Amygdala (tissue), 56 donors: ENCODE data around the gene NINJ2.
"Not testable (repeated sequence)": the region's sequence is repeated elsewhere in the genome, so short reads cannot be mapped to it uniquely, and the experiment has no call there.

Experiments used
- DNase-seq, 56 donors: peaks; one replicate each; lab custom pipeline; 2025; lab: John Stamatoyannopoulos, UW

NINJ2 gene

DNA sequence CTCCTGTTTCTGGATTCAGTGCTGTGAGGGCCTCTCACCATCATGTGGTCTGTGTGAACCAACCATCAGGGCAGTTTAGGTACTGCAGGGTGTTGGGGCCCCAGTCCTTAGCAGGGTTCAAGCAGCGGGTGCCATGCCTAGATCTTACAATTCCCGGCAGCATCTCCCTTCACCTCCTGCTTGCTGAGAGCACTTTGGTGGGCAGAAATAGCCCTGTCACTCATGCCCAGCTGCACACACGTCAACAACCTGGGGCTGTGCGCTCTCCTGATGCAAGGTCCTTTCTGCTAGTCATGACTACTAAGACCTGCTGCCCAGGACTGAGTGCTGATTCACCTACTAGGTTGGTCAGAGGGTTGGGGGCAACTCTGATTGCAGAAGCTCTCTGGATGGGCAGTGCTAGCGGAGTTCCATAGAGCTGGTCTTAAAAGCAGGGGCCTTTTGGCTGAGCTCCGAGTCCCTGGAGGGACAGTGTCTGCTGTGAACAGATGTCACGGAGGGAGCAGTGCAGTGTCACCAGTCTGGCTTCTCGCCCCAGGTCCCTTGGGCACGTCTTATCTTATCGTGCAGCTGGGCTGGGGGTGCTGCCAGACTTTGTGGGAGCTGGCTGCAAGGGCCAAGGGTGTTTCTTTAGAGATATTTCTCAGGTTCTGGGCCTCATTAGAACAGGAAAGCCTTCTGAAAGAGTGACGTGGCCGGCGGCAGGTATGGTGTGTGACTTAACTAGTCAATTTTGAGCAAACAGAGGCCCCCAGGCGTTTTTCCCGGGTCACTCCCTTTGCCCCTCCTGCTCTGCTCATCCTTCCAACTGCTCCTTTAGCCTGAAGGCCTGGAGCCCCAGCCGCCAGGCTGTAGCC lies 71.8 kb downstream of the NINJ2 start:
- peak in 1 of 56 donors; percentile 31 for DNase-seq

DNA sequence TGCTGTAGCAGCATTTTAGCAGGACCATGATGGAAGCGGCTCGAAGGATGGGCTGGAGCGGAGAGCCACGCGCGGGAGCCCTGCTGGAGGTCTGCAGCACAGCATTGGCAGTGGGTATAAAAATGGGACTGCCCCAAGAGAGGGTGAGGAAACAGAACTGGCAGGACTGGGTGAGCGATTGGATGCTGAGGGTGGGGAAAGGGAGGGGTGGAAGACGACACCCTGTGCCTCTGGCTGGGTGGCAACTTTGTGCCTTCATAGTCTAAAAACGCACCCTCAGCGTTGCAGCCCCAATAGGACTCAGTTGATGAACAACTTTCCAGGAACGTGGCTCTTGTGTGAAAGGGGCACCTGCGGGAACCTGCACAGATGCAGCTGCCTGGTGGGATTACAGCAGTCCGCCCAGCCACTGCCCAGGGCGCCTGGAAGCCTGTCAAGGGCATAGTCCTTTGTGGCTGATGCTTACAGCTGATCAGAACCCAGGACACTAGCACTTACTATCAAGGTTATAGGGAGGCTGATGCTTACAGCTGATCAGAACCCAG lies 73.0 kb downstream of the NINJ2 start:
- DNase-seq: no peak

DNA sequence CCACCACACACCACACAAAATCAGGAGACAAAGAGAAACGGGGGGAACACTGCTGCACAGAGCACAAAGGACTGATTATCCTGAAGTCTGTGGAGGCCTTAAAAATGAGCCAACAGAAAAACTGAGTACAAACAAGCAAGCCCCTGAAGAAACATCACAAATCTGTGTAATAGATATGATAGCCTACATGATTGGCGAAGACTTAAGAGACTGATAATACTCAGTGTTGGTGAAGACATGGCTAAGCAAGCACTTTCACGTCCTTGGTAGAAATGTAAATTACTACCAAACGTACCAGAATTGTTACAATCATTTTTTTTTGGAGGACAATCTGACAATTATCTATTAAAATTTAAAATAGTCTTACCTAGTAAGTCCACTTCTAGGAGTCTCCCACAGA lies 74.6 kb downstream of the NINJ2 start:
- no peak for DNase-seq

DNA sequence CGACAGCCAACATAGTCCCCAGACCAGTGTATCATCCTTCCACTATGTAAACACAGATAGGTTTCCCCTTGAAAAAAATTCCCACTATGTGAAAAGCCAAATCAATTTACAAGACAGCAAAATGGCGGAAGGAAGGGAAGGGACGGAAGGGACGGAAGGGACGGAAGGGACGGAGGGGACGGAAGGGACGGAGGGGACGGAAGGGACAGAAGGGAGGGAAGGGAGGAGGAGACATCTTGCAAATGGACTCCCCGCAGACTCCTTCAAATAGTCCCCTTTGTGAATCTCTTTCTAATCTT lies 75.3 kb downstream of the NINJ2 start:
- no peak for DNase-seq

DNA sequence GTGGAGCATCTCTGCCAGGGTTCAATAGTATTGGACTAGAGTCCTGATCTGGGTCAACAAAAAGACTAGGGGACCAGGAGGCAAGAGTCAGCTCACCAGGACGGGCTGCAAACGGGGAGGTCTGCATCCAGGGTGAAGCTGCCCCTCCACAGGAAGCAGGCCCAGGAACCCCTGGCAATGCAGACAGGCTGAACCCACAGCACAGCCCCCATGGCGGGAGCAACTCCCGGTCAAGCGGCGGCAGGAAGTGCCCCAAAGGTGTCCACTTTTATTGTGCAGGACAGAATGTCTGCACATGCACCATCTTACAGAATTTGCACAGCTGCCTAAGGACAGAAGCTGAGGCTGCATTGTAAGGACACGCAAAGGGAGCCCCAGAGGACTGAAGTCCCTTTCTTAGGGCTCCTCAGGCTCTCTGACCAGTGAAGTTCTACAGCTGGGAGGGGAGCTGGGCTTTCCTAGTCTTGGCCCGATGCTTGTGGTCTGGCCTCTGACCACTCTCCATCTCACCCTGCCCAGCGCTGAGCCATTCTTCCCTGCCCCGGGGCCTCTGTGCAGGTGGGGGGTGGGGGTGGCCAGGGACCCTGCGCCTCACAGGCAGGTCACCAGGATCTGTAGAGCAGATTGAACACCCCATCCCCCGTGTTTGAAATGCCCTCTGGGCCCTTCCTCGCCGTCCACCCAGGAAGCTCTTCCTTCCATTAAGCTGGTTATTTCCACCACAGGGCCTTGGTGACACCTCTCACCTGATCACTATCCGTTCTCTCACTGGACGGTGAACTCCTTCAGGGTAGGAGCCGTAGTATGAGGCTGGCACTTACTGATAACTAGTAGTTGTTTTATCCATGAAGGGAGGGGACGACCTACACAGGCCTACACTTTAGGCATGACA lies 75.9 kb downstream of the NINJ2 start:
- DNase-seq: no peak

DNA sequence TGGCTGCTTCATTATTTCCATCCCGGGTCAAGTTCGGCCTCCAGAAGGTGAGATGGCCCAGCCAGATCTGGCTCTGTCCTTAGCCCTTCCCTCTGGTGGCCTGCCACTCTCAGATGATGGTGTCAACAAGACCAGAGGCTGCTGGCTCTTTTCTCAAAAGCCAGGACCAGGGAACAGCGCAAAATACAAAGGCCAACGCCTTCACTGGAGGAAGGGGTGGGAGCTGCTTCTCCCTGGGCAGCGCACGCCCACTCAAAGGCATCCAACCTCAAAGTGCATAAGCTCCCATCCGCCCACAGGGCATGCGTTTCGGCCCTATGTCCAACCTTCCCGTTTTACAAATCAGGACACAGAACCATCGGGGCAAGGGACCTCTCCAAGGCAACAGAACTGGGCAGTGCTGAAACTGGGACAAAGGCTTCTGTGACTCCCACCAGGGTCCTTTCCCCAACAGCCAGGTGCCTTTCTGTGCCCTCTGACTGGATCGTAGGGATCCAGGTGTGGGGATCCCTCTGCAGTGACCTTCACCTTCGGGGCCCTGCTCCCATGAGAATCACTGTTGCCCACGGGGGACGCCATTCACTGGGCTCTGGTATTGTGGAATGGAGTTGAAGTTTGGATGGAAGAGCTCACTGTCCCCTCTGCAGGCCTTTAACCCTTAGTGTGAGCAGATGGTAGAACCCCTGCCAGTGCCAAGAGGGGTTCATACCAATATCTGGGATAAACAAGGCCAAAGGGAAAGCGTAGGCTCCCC lies 76.8 kb downstream of the NINJ2 start:
- no peak for DNase-seq

DNA sequence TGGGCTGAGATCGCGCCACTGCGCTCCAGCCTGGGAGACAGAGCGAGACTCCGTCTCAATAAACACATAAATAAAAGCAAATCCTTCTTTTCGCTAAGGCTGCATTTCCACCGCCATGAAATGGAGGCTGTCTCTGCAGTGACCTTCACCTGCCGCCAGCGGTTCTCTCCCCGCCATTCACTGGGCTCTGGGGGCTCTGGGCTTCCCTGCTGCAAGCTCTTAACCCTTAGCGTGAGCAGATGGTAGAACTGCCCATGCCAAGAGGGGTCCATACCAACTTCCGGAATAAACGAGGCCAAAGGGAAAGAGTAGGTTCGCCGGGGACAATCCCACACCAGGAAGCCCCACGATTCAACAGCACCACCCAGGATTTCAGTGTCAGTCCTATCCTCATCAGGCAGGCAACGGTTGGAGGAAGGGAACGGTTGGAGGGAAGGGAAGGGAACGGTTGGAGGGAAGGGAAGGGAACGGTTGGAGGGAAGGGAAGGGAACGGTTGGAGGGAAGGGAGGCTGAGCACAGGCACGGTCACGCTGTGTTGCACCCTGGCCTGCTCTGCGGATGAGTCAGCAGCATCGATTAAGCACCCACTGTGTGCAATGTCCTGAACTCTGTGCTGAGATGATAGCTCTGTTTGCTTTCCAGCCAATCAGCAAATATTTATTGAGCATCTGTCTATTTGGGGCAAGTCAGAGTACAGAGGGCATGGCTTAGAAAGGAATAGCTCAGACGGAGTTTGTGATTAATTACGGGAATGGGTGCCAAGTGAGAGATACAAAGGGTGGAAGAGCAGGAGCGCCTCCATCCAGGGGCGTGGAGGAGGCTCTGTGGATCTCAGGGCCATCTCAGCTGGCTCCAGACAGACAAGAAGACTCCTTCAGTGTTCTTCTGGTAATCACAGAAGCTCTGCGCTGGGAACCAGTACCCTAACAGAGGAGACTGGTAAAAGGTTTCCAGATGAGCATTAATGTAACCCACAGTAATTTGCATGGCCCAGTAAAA lies 77.9 kb downstream of the NINJ2 start:
- DNase-seq: no peak

DNA sequence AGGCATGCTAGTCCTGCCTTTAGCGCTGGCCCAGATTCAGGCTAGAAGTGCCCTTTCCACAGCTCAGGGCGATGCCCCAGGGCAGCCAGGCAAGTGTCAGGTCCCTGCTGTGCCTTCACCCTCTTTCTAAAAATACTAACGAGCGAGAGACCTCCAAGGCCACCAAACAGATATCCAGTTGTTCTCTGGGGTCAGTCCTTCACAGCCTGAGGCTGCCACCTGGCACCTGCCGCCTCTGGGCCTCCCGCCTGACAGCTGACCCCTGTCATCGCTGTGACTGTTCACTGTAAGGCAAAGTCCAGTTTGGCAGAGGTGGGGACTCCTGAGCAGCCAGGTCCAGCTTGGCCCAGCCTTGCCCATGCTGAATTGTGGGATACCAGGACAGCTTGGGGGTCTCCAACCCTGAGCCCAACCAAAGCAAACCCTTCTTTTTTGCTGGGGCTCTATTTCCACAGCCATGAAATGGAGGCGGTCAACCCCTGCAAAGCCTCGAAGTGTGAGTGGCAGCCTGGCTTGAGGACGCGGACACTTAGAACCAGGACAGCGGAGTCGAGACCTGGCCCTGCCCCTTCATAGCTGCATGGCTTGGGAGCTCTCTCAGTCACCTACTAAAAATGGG lies 79.9 kb downstream of the NINJ2 start:
- no peak for DNase-seq

DNA sequence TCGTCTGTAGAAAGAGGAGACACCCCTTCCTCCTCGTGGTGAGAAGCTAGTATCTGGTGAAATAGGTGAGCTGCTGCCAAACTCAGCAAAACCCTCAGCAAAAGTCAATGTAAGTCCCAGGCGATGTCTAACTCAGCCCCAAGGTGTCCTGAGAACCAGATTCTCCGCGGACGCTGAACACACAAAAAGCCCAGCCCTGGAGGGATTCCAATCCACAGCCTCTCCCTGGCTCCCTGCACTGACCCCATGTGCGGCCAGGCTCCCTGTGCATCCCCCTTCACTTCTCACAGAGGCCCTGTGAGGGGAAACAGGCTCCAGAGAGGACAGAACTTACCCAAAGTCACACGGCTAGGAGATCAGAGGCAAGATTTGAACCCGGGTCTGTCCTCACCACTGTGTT lies 81.5 kb downstream of the NINJ2 start:
- no peak for DNase-seq

DNA sequence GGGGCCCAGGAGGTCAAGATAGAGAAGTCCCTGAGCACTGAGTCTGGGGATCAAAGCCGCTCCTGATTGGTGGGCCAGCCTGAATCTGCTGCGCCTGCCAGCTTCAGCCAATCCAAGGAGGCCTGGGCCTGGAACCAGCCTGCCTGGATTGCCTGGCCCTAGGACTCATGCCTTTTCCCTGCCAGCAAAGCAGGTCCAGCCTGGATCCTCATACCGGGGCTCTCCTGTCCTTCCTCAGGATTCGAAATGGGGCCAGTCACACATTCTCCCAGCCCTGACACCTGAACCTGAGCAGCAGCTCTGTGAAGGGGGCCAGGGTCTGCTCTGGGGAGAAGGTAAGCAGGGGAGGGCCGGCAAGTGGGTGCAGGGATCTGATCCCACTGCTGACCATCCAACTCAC lies 81.9 kb downstream of the NINJ2 start:
- DNase-seq: no peak

DNA sequence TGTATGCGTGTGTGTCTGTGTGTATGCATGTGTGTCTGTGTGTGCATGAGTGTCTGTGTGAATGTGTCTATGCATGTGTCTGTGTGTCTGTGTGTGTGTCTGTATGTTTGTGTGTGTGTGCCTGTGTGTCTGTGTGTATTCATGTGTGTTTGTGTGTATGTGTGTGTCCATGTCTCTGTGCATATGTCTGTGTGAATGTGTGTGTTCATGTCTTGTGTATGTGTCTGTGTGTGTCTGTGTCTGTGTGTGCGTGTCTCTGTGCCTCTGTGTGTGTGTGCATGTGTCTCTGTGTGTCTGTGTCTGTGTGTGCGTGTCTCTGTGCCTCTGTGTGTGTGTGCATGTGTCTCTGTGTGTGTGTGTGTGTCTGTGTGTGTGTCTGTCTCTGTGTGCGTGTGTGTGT lies 82.4 kb downstream of the NINJ2 start:
- DNase-seq: no peak

DNA sequence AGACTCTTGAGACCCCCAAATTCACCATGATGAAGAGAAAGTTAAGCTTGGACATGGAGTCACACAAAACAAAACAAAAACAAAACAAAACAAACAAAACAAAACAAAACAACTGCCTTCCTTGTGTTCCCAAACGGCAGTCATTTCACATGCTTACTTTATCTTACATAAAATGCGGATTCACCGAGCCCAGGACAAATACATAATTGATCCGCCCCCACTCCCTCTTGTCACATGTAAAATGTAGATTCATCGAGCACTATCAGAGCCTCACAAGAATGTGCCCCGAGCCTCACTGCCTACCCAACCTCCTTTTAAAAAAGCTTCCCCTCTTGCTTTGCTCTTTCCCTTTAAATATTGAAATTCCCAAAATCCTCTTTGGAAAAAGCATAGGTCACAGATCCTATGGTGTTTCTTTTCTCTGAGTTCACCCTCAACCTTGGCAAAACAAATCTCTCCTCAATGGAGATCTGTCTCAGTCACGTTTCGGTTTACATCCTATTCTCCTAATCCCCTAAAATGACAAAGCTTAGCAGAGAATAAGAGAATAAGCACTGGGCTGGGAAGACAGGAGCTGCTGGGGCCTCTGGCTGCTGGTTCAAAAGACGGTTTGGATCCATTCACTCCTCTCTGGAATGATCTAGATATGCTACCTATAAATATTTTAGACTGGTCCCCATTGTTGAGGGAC lies 83.7 kb downstream of the NINJ2 start:
- no peak for DNase-seq

DNA sequence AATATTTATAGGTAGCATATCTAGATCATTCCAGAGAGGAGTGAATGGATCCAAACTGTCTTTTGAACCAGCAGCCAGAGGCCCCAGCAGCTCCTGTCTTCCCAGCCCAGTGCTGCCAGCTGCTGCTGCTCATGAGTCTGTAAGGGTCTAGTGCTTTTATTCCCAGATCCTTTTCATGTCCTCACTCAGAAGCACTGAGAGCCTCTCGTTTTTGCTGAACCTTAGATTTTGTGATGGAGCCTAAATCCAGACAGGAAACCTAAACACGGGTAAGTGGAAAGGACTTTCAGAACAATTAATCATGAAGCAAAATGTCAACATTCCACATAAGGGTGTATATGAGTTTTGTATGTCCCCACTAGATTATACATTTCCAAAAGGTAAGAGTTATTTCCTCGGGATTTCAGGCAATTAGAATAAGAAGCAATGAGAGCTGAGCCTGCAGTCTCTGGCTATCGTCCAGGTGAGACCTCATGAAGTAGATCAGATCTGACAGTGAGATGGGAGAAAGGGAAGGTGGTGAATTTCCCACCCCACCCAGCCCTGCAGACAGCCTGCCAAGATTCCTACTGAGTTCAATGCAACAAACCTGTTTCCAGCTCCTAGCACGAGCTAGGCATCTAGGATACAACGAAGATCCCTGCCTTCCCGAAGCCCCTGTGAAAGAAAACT lies 84.4 kb downstream of the NINJ2 start:
- DNase-seq: no peak

DNA sequence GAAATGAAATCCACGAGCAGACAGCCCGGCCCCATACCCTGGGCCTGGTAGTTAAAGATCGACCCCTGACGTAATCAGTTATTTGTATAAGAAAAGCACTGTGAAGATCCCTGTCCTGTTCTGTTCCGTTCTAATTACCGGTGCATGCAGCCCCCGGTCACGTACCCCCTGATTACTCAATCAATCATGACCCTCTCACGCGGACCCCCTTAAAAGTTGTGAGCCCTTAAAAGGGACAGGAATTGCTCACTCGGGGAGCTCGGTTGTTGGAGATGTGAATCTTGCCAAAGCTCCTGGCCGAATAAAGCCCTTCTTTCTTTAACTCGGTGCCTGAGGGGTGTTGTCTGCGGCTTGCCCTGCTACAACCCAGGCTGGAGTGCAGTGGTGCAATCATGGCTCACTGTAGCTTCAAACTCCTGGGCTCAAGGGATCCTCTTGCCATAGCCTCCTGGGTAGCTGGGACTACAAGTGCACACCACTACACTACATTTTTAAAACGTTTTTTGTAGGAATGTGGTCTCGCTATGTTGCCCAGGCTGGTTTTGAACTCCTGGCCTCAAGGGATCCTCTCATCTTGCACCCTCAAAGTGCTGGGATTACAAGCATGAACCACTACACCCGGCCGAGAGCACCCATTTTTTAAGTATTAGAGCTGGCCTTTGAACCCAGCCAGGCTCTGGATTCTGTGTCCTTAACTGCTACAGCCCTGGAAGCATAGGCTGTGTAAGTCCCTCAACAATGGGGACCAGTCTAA lies 85.1 kb downstream of the NINJ2 start:
- DNase-seq: not testable (repeated sequence)

DNA sequence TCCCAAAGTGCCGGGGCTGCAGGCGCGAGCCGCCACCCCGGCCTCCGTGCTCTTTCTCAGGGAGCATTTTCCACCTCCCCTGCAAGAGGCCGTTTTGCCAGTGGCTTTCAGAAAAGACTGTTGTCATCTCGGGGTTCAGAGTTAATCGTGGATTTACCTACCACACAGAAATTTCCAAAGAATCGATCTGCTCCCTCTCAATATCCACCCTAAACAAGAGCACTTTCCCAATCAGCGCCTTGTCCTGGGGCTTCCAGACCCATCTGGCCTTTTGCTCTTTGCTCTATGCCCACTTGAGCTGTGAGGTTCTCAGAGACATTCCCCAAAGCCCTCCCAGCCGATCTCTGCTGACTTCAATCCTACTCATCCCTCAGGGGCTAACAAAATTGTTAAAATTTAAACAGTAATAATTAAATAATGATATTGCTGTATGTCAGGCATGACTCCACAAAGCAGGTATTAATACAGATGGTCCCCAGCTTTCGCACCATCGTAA lies 86.6 kb downstream of the NINJ2 start:
- DNase-seq: no peak

DNA sequence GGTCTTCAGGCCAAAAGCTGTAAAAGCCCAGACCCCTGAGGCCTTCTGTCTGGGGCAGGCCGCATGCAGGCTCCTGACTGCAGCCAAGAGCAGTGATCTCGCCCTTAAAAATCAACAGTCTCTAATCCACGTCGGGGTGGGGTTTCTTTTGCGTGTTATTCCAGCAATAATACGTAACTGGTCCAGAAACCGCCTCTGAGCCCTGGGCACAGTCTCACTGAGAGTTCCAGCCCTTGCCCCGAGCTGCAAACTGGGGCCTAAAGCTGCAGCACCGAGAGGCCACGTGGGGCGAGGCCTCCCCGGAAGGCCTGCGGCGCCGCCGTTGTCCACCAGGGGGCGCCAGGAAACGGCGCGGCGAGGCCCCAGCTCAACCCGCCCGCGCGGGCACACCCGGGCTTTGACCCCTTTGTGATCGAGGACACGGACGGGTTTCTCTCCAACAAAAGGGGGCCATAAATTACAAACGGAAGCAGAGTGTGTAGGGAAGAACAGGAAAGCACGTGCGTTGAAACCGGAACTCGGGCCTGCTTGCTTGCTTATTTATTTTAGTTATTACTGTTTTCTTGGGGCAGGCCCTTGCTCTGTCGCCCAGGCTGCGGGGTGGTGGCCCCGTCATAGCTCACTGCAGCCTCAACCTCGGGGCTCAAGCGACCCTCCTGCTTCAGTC lies 87.2 kb downstream of the NINJ2 start:
- peak in 47 of 56 donors; percentile 14 to 82 (median 57) for DNase-seq

DNA sequence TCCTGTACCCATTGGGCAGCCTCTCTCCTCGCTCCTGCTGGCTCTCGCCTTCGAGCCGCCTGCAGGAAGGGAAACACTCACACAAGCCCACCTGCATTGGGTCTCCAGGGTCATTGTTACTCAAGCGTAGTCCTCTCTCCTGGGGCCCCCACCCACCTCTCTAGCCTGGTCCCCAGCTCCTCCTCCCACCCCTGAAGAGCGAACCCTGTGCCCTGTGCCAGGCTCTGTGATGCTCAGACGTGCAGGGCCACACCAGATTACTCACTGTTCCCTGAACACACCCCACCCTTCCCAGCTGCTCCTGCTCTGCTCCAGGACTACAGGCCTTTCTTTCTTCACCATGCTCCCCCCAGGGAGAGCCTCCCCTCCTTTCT lies 88.1 kb downstream of the NINJ2 start:
- DNase-seq: no peak
